ENCODE data around the gene TCIRG1.

DNA sequence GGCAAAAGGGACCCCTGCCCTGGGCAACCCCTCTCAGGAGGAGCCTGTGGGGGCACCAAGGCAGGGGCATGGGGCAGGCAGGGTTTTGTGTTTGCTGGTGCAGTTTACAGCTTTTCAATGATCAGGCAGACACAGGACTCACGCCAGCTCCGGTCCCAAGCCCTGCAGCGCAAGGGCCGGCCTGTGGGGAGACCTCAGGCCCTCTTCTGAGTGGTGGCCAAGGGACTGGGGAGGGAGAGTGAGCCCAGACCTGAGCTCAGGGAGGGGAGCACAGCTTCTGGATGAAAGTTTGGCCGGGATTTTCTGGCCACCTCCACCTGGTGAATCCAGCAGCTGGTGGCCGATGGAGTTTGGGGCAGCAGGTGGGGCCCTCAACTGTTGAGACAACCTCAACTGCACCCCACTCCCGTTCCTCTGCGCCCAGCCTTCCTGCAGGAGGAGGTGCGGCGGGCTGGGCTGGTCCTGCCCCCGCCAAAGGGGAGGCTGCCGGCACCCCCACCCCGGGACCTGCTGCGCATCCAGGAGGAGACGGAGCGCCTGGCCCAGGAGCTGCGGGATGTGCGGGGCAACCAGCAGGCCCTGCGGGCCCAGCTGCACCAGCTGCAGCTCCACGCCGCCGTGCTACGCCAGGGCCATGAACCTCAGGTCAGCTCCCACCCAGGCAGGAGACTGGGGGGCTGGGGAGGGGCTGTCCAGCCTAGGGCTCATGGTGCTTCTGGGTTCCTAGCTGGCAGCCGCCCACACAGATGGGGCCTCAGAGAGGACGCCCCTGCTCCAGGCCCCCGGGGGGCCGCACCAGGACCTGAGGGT is 3.6 kb downstream of the TCIRG1 start:
- TF ChIP-seq YY1 (IDR thresholded peaks at IDR 0.05; ENCODE audit: low read depth) (no peak), CEBPB (IDR thresholded peaks at IDR 0.05) (no peak)
- TF ChIP-seq, protein P1, sequence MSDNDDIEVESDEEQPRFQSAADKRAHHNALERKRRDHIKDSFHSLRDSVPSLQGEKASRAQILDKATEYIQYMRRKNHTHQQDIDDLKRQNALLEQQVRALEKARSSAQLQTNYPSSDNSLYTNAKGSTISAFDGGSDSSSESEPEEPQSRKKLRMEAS (IDR thresholded peaks at IDR 0.05): no peak
